Forelimb muscle (tissue), 1 donor: ENCODE data around the gene SKAP1. TPM values are rescaled to one million over a fixed set of nuclear protein-coding genes. Genes with fewer than 3 reads are reported as not detected.

Experiments
- DNase-seq: peaks from one replicate; pipeline ENCODE4 v3.0.0-alpha.2; 2013; ENCODE audit warnings: low read depth
- polyA plus RNA-seq: library from polyadenylated mRNA; unstranded; fragments of 120-200 nt; gene quantifications from one replicate; pipeline ENCODE4 v1.2.1, GENCODE V29; 2013; ENCODE audit not compliant: insufficient read length

The SKAP1 gene
- polyA plus RNA-seq, 1 donor, result 0.30 TPM

DNA sequence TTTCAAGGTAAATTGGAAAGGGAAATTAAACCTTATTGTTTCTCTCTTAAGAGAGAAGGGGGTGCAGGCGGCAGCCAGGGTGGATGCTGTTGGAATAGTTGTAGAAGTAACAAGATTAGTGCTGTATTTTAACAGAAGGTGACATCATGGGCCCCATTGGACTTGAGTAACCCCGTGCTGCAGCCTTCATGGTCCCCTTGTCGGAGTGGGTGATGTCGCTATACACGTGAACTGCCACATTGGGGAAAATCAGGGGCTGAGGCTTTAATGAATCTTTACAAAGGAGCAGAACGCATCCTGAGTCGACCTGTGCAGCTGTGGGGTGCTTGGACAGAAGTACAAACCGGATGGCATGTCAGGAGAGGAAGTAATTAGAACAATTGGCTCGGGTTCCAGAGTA, 319.3 kb downstream of the SKAP1 start:
- no peak for DNase-seq

- peak; percentile 52 for DNase-seq
Observed at GRCh38 chr17:48107137-48108055, 322.6 kb downstream of the SKAP1 start, which contains the start of gene SNX11. SNX11 (plus strand) TSS chr17:48107766; CDS start chr17:48112044, 4,278 bp downstream.

GRCh38 chr17:48106802-48107136, 323.2 kb downstream of the SKAP1 start:
- DNase-seq, result no peak

DNA sequence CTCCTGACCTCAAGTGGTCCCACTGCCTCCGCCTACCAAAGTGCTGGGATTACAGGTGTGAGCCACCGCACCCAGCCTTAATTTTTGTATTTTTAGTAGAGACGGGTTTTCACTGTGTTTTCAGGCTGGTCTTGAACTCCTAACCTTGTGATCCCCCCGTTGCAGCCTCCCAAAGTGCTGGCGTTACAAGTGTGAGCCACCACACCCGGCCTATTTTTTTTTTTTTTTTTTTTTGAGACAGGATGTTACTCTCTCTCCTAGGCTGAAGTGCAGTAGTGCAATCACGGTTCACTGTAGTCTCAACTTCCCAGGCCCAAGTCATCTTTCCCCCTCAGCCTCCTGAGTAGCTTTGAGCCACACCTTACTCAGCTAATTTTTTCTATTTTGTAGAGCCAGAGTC, 325.6 kb downstream of the SKAP1 start:
- DNase-seq, result no peak

GRCh38 chr17:48102798-48103715, 327.0 kb downstream of the SKAP1 start:
- DNase-seq, result no peak

DNA sequence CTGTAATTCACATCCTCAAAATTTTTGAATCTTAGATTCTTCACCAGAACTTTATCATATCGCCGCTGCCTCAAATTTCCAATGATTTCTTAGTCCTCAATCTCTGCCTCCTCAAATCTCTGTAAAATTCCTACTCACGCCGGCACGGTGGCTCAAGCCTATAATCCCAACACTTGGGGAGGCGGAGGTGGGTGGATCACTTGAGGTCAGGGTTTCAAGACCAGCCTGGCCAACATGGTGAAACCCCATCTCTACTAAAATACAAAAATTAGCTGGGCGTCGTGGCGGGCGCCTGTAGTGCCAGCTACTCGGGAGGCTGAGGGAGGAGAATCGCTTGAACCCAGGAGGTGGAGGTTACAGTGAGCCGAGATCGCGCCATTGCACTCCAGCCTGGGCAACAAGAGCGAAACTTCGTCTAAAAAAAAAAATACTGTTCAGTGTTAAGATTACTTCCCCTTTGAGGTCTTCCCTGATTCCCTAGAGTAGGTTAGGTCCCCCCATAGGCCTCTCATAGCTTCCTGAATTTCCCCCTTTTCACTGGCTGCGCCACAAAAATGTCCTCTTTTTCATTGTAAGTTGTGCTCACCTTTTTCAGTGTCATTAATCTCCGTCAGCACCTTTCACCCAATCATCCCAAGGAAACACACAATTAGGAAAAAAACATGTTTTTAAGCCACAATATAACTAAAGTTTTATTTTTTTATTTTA, 327.8 kb downstream of the SKAP1 start:
- no peak for DNase-seq

DNA sequence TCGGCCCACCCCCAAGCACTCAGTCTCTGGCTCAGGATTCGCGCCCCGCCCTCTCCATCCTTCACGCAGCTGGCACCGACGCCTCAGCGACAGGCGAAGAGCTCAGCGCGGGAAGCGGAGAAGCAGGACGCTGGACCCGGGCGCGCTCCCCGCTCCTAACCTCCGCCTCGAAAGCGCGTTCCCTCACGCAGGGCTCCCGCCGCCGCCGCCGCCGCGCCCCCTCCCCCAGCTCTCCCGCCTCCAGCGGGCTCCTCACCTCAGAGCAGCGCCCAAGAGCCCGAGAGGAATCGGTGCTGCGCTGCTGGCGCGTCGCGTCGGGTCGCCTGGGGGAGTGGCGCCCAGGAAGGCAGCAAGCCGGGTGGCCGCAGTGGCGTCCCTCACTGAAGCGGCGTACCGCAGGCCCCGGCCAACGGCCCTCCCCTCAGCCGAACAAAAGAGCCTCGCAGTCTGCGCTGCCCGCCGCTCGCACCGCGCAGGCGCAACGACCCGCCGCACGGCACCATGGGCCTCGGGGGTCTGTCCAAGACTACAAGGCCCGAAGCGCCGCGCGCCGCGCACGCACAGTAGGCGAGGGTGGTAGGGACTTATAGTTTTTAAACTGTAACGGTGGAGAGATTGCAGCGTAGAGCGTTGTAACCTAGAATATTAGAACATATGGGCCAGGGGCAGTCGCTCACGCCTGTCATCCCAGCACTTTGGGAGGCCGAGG, 328.8 kb downstream of the SKAP1 start, which contains the start of gene CBX1:
Gene CBX1, minus strand, starts transcription at position 467 of the 709 bp plus-strand sequence. CDS start 24,474 bp downstream, outside the sequence.
- DNase-seq, result peak; percentile 86

DNA sequence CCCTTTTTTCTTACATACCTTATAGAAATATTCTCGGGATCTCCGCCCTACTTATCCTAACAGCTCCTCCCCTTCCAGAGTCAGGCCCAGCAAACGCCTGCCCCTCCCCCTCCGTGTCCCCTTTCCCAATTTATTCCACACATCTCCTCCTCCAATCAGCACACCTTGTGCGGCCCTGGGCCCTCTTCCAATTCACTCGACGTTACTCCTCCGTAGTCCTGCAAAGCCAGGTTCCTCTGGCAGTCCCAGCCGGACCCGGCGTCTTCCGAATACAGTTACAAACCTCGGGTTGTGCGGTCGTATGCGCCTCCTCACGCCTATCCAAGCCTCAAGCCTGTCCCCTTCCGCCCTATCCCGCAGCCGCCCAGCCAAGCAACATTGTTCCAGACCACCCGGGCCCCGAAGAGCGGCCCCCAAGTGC, 329.4 kb downstream of the SKAP1 start:
- no peak for DNase-seq

- DNase-seq, result no peak
Observed at GRCh38 chr17:48100160-48100559, 329.9 kb downstream of the SKAP1 start.

DNA sequence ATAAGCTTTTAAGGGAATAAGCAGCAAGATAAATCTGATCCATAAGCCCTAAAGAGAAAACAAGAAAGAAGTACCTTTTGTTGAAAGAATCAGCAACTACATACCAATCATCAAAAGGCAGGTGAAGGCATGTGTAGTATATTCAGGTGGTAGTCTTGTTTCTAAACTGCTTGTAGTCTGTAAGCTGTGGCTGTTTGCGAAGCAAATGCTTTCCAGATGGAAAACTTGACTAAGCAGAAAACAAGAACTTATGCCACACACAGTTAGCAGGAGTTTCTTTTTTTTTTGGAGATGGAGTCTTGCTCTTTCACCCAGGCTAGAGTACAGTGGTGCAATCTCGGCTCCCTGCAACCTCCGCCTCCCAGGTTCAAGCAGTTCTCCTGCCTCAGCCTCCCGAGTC, 334.4 kb downstream of the SKAP1 start:
- no peak for DNase-seq

GRCh38 chr17:48093341-48094045, 336.5 kb downstream of the SKAP1 start:
- DNase-seq, result no peak

DNA sequence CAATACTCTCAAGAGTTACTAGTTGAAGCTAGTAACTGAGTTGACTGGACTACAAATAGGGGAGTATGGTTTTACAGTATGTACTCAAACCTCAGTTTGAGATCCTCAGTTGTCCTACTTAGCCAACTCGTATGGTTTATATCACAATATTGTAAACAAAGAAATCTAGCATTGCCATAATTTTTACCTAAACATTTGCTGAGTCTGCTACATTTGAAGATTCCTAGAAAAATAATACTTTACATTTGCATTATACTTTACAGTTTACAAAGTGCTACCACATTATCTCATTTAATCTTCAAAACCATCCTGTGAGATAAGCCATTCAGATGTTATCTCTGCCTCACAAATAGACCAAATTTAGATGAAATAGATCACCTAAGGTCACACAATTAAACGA, 345.1 kb downstream of the SKAP1 start:
- DNase-seq, result no peak

Other genes with a start within 250 kb of the SKAP1 start
- gene HOXB1, start 100.8 kb upstream of the SKAP1 start, polyA plus RNA-seq, result not detected
- 13.2 TPM for gene HOXB2, start 114.9 kb upstream of the SKAP1 start, polyA plus RNA-seq
- gene HOXB4, start 148.1 kb upstream of the SKAP1 start, polyA plus RNA-seq, result 1.2 TPM
- gene HOXB3, start 160.0 kb upstream of the SKAP1 start, polyA plus RNA-seq, result 9.2 TPM
- gene HOXB5, start 163.6 kb upstream of the SKAP1 start, polyA plus RNA-seq, result 0.81 TPM
- gene HOXB6, start 174.8 kb upstream of the SKAP1 start, polyA plus RNA-seq, result 0.80 TPM
- 1.8 TPM for gene HOXB7, start 180.8 kb upstream of the SKAP1 start, polyA plus RNA-seq
- gene HOXB8, start 185.1 kb upstream of the SKAP1 start, polyA plus RNA-seq, result 0.19 TPM
- gene HOXB9, start 196.1 kb upstream of the SKAP1 start, polyA plus RNA-seq, result 0.05 TPM